CD4-positive, alpha-beta T cell treated with Interleukin-1 beta for 1 hour (primary cell): ENCODE measurements around the gene AIFM2.
A peak's percentile ranks its signal among the peaks of the same experiment; 100 is the strongest.
"Not testable (repeated sequence)": the region's sequence is repeated elsewhere in the genome, so short reads cannot be mapped to it uniquely, and the experiment has no call there.

Experiments used
- DNase-seq, 2 donors: peaks; one replicate each; pipeline ENCODE4 v3.0.0-alpha.2; 2020 to 2022

The AIFM2 gene

GRCh38 chr10:70145666-70146488, 13.3 kb upstream of the AIFM2 start:
- DNase-seq, result peak; percentile 69 to 71

- no peak for DNase-seq
Measured at GRCh38 chr10:70145166-70145665, 12.6 kb upstream of the AIFM2 start.

- no peak for DNase-seq
Measured at GRCh38 chr10:70144372-70145110, 11.9 kb upstream of the AIFM2 start.

GRCh38 chr10:70142555-70142954, 9.9 kb upstream of the AIFM2 start:
- DNase-seq, result no peak

- no peak for DNase-seq
Measured at GRCh38 chr10:70140297-70140696, 7.7 kb upstream of the AIFM2 start.

- no peak for DNase-seq
Measured at GRCh38 chr10:70139997-70140250, 7.3 kb upstream of the AIFM2 start.

- no peak for DNase-seq
Measured at GRCh38 chr10:70139151-70139996, 6.7 kb upstream of the AIFM2 start.

- no peak for DNase-seq
Measured at GRCh38 chr10:70137927-70138883, 5.6 kb upstream of the AIFM2 start.

- no peak for DNase-seq
Measured at GRCh38 chr10:70137135-70137534, 4.5 kb upstream of the AIFM2 start.

- DNase-seq, result no peak
Measured at GRCh38 chr10:70135684-70136083, 3.1 kb upstream of the AIFM2 start.

GRCh38 chr10:70135046-70135445, 2.4 kb upstream of the AIFM2 start:
- DNase-seq, result no peak

- DNase-seq, result no peak
Measured at GRCh38 chr10:70131560-70131937, 1.1 kb downstream of the AIFM2 start.

GRCh38 chr10:70130878-70131559, 1.6 kb downstream of the AIFM2 start:
- DNase-seq, result no peak

GRCh38 chr10:70126700-70127395, 5.8 kb downstream of the AIFM2 start:
- no peak for DNase-seq

- DNase-seq, result no peak
Measured at GRCh38 chr10:70125918-70126552, 6.6 kb downstream of the AIFM2 start.

- no peak for DNase-seq
Measured at GRCh38 chr10:70124918-70125317, 7.7 kb downstream of the AIFM2 start.

- DNase-seq, result no peak
Measured at GRCh38 chr10:70124415-70124814, 8.2 kb downstream of the AIFM2 start.

- DNase-seq, result no peak
Measured at GRCh38 chr10:70123817-70124216, 8.8 kb downstream of the AIFM2 start.

GRCh38 chr10:70123166-70123565, 9.5 kb downstream of the AIFM2 start:
- DNase-seq, result not testable (repeated sequence)

- no peak for DNase-seq
Measured at GRCh38 chr10:70122742-70123141, 9.9 kb downstream of the AIFM2 start.
